ENCODE data around the gene TMEM120B.

DNA sequence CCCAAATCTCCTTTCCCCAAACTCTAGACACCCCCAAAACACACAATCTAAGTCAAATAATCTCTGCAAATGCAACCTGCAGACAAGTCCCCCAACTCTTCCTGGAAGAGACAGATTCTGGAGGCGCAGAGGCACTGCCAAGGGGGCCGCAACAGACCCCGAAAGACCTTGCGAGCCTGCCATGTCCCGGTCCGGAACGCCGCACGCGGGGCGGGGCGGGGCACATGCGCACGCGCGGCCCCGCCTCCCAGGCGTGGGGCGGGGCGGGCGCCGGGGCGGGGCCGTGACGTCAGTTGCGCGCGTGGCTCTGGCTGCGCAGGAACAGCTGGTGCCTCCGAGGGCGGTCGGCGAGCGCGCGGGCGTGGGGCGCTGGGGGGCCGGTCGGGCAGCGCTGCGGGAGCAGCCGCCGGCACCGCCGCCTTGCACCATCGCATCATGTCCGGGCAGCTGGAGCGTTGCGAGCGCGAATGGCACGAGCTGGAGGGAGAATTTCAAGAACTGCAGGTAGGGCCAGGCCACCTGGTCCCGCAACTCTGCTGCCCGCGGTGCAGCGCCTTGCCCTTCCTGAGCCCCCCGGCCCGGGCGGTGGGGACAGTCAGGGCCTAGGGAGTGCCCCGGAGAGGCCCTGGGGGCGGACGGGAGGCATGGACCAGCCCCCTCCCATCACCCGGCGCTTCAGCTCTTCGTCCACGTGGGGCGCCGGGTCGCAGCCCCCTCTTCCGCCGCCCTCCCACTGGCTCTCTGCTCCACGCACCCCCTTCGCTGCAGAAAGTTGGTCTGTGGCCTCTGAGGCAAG lies at the start of gene TMEM120B:
- TF ChIP-seq EZH2 (IDR thresholded peaks at IDR 0.05; ENCODE audit: insufficient read depth, poor library complexity, severe bottlenecking) (no peak), EZH2phosphoT487 (IDR thresholded peaks at IDR 0.05; ENCODE audit: insufficient read depth, low read depth) (no peak)
